Colonic mucosa (tissue), 4 donors: ENCODE data around the gene NACAD. TPM values are rescaled to one million over a fixed set of nuclear protein-coding genes. Genes with fewer than 3 reads are reported as not detected.

ENCODE experiments used
- DNase-seq: peaks from one replicate; pipeline ENCODE4 v3.0.0-alpha.2; 2020
- H3K27ac ChIP-seq: fragments of 200-600 bp; one replicate; pipeline ENCODE4 v1.8.0; 2021
- H3K27me3 ChIP-seq: fragments of 200-600 bp; one replicate; pipeline ENCODE4 v1.8.0; 2021
- H3K36me3 ChIP-seq: fragments of 200-600 bp; one replicate; pipeline ENCODE4 v1.8.0; 2021
- H3K4me1 ChIP-seq: fragments of 200-600 bp; one replicate; pipeline ENCODE4 v1.8.0; 2021; ENCODE audit warnings: mild to moderate bottlenecking
- H3K4me3 ChIP-seq: fragments of 200-600 bp; one replicate; pipeline ENCODE4 v1.8.0; 2021
- H3K9ac ChIP-seq, 2 donors: one replicate each; pipeline ENCODE4 v1.7.0; 2013; ENCODE audit warnings: control low read depth in 2 of 2, low read depth in 2 of 2, low read length in 2 of 2
- H3K9me3 ChIP-seq: fragments of 200-600 bp; one replicate; pipeline ENCODE4 v1.8.0; 2021
- intact Hi-C: fragments of 100-400 bp; cut with DNase I; formaldehyde crosslinking; loops from one replicate; pipeline ENCODE4 v1.14.1; 2022
- total RNA-seq, 2 donors: library from RNA; stranded (reverse); fragmentation: NEBNext Ultra II Directional in 1 of 2; extraction: Animal tissue kit (Norgen Biotek cat#: 25700) in 1 of 2; gene quantifications; one replicate each; pipeline ENCODE4 v1.2.1, GENCODE V29; 2021
- TF ChIP-seq, protein P1 (sequence below): fragments of 200-600 bp; IDR thresholded peaks from one replicate; pipeline ENCODE4 v1.8.0; 2022; ENCODE audit warnings: antibody characterized with exemption, mild to moderate bottlenecking
- donor health status: healthy.
- donor health status: DM: no; HTN: no; CAD: no.
- donor health status: DM: no; HTN: no; CAD: no.

NACAD gene
- total RNA-seq, 2 donors from 2014 or later = 1.0 to 3.3 TPM

DNA sequence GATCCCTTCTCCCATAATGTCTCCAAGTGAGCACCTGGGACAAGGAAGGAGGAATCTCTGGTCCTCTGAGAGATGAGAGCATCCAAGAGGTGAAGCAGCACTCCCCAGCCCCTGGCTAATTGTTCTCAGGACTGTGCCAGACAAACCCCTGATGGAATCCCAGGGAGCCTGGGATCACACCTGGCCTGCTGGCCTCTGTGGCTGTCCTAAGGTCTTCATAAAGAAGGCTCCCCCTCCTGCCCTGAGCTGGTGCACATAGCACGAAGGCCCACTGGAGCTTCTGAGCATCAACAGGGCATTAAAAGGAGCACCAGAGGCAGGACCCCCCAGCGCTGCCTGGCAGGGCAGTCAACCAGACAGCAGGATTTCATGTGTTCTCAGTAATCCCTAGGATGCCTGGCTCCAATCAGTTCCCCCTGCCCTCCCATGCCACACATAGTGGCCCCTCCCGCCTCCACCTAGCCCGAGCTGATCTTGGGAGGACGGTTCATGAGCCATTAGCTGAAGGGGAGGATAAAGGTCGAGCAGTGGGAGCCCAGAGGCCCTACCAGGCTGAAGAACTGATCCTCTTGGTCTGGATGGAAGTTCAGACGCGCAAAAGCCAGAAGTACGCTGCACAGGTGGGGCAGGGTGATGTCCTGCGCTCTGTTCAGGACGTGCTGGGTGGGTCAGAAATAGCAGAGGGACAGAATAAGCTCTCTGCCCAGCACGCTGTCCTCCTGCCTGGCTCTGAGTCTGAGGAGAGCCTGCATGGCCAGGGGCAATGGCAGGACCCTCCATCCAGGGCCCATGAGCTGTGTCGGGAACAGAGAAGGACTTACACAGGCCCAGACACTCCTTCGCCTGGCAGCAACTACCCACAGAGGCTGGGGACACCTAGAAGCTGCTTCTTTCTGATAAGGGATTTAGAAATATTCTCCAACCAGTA lies 14.3 kb upstream of the NACAD start:
- TF ChIP-seq, protein P1, sequence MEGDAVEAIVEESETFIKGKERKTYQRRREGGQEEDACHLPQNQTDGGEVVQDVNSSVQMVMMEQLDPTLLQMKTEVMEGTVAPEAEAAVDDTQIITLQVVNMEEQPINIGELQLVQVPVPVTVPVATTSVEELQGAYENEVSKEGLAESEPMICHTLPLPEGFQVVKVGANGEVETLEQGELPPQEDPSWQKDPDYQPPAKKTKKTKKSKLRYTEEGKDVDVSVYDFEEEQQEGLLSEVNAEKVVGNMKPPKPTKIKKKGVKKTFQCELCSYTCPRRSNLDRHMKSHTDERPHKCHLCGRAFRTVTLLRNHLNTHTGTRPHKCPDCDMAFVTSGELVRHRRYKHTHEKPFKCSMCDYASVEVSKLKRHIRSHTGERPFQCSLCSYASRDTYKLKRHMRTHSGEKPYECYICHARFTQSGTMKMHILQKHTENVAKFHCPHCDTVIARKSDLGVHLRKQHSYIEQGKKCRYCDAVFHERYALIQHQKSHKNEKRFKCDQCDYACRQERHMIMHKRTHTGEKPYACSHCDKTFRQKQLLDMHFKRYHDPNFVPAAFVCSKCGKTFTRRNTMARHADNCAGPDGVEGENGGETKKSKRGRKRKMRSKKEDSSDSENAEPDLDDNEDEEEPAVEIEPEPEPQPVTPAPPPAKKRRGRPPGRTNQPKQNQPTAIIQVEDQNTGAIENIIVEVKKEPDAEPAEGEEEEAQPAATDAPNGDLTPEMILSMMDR = no peak
- Histone ChIP-seq H3K4me3 (no peak overlapping the region), H3K27me3 (no peaks in the 10 kb centered on the region), H3K36me3 (peaks cover 50% of the 10 kb centered on the region), H3K27ac (no peak overlapping the region), H3K9me3 (no peaks in the 10 kb centered on the region), H3K9ac (no peak overlapping the region), H3K4me1 (peaks cover 2% of the 10 kb centered on the region)
- DNase-seq = no peak
- intact Hi-C loops = no loop called here

DNA sequence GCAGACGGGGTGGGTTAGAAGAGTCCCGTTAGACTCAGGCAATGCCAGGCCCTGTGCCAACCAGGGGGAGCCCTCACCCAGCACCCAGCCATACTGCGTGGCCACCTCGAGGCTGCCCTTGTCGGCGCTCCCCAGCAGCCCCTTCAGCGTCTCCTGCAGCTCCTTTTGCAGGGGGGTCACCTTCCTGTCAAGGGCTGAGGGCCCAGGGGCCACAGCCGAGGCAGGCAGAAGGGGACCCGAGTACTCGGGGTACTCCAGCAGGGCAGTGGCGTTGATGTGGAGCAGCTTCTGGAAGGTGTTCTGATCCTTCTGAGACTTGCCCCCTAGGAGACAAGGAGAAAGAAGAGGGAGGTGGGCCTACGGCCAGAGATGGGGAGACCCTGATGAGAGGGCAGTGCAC lies 13.0 kb upstream of the NACAD start:
- Histone ChIP-seq H3K9ac (no peak overlapping the region), H3K4me3 (no peak overlapping the region), H3K27me3 (no peaks in the 10 kb centered on the region), H3K4me1 (no peaks in the 10 kb centered on the region), H3K27ac (no peak overlapping the region), H3K9me3 (no peaks in the 10 kb centered on the region), H3K36me3 (peaks cover 43% of the 10 kb centered on the region)
- intact Hi-C loops = no loop called here
- no peak for DNase-seq
- TF ChIP-seq, protein P1 = no peak

DNA sequence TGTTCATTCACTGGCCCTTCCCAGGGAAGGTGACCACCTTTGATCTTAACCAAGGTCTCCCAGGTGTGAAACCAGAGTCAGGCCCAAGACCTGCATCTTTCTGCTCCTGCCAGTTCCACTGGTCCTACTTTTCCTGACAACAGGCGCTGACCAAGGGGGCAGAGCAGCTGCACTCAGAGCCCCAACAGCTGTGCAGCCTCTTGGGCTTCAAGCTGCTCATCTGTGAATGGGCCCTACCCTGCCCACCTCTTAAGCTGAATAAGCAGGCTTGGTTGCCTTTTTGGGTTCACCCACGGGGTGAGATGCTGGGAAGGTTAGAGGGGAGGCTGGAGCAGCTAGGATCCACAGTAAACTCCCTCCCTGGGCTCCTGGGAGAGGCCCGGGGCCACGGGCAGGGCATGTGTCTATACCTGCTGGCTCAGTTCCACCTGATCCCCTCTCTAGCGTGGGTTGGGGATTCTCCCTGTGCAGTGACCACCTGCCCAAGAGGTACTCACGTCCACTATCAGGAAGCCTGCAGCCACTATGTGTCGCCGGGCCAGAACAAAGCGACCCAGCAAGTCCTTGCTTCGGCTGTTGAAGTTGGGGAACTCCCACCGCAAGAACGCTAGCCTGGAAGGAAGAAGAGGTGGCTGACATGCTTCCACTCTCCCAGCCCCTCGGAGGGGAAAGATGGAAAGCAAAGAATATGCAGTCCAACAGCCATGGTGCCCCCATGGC lies 12.2 kb upstream of the NACAD start:
- H3K4me3 ChIP-seq = no peak overlapping the region
- no peaks in the 10 kb centered on the region for H3K4me1 ChIP-seq
- intact Hi-C loops = no loop called here
- no peak overlapping the region for H3K27ac ChIP-seq
- DNase-seq = no peak
- TF ChIP-seq, protein P1 = no peak
- H3K36me3 ChIP-seq = peaks cover 41% of the 10 kb centered on the region
- no peaks in the 10 kb centered on the region for H3K9me3 ChIP-seq
- no peak overlapping the region for H3K9ac ChIP-seq
- H3K27me3 ChIP-seq = no peaks in the 10 kb centered on the region

DNA sequence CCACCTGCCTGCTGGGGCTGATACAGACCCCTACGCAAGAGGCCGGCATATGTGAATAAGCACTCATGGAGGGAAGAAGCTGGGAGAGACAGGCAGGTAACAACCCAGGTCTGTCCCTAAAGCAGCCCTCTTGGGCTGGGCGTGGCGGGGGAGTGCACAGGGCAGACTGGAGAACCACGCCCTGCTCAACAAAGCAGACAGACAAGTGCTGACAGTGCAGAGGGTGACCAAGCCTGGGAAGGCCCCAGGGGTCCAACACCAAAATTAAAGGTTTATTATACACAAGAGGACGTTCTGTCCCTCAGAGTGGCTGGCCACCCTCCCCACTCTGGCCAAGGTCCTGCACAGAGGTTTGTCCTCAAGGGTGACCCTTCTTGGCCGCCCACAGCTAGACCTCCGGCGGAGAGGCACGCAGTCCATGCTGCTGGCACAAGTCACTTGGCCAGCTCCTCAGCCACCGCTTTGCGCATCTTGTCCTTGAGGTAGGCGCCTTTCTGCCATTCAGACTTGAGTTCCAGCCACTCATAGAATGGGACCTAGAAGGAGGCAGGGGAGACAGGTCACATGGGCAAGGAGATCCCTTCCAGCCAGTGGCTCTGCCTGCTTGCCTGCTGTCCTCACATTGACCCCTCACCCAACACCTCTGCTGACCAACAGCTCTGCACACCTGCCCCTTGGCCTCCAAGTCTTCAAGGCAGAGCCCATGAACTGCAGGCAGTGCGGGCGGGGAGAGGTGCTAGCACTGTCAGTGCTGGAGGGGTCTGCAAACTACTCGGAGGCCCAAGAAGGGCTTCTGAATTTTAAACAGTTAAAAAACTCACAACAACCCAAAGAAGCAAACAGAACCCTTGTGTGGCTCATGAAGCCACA lies 11.4 kb upstream of the NACAD start:
- no peaks in the 10 kb centered on the region for H3K27me3 ChIP-seq
- H3K36me3 ChIP-seq = peaks cover 33% of the 10 kb centered on the region
- intact Hi-C loops = no loop called here
- H3K9me3 ChIP-seq = no peaks in the 10 kb centered on the region
- H3K9ac ChIP-seq = no peak overlapping the region
- TF ChIP-seq, protein P1 = no peak
- no peak overlapping the region for H3K4me3 ChIP-seq
- H3K4me1 ChIP-seq = no peaks in the 10 kb centered on the region
- DNase-seq = no peak
- H3K27ac ChIP-seq = no peak overlapping the region
